Caco-2 (cell line): ENCODE data around the gene TGM6. TPM values are rescaled to one million over a fixed set of nuclear protein-coding genes. Genes with fewer than 3 reads are reported as not detected.
A peak's percentile ranks its signal among the peaks of the same experiment; 100 is the strongest.

Experiments
- BruUV-seq: library from RNA; stranded (reverse); fragments of 400-500 nt; replicated peaks from 2 replicates; lab custom pipeline; 2021; lab: Mats Ljungman, UMichigan
- CTCF ChIA-PET: fragments of 300-600 bp; sonication (Branson Sonifier 250); formaldehyde crosslinking; loops from one replicate; lab custom pipeline; 2022; ENCODE audit warnings: antibody characterized with exemption; lab: Charles Lee
- POLR2A ChIA-PET: fragments of 300-600 bp; sonication (Branson Sonifier 250); formaldehyde crosslinking; loops from one replicate; lab custom pipeline; 2022; ENCODE audit warnings: antibody characterized with exemption; lab: Charles Lee
- DNase-seq, 2 experiments: peaks; one replicate each; pipeline versions ENCODE4 v3.0.0 to v3.0.0-alpha.2; 2020 to 2022
- H3K27me3 ChIP-seq: replicated peaks from 2 replicates; pipeline ENCODE4 v1.6.0; 2011; ENCODE audit warnings: low read length; ENCODE audit not compliant: control insufficient read depth, insufficient read depth
- H3K36me3 ChIP-seq: 2 replicates; pipeline ENCODE4 v1.5.1; 2011; ENCODE audit warnings: low read length; ENCODE audit not compliant: control insufficient read depth, insufficient read depth
- H3K4me1 ChIP-seq: fragments of 250-450 bp; sonication (Bioruptor Pico); 2 replicates; pipeline ENCODE4 v1.5.1; 2020; ENCODE audit warnings: mild to moderate bottlenecking
- H3K4me3 ChIP-seq: 2 replicates; pipeline ENCODE4 v1.5.1; 2011; ENCODE audit warnings: low read depth, mild to moderate bottlenecking, control low read depth, low read length
- H3K9me3 ChIP-seq: fragments of 250-450 bp; sonication (Bioruptor Pico); 2 replicates; pipeline ENCODE4 v1.5.1; 2020; ENCODE audit warnings: mild to moderate bottlenecking, moderate library complexity
- H3K27ac Mint-ChIP-seq: one replicate; pipeline ENCODE4 v1.8.0; 2022; ENCODE audit warnings: mixed read lengths; ENCODE audit not compliant: unreplicated experiment
- H3K27me3 Mint-ChIP-seq: one replicate; pipeline ENCODE4 v1.8.0; 2022; ENCODE audit warnings: mixed read lengths; ENCODE audit not compliant: insufficient read depth, unreplicated experiment
- H3K36me3 Mint-ChIP-seq: one replicate; pipeline ENCODE4 v1.8.0; 2022; ENCODE audit warnings: mild to moderate bottlenecking, mixed read lengths; ENCODE audit not compliant: insufficient read depth, unreplicated experiment
- H3K4me1 Mint-ChIP-seq: one replicate; pipeline ENCODE4 v1.8.0; 2022; ENCODE audit warnings: low read depth, mixed read lengths; ENCODE audit not compliant: unreplicated experiment
- H3K4me3 Mint-ChIP-seq: one replicate; pipeline ENCODE4 v1.8.0; 2022; ENCODE audit warnings: mild to moderate bottlenecking, moderate library complexity, mixed read lengths; ENCODE audit not compliant: unreplicated experiment
- H3K9me3 Mint-ChIP-seq: one replicate; pipeline ENCODE4 v1.8.0; 2022; ENCODE audit warnings: mixed read lengths; ENCODE audit not compliant: unreplicated experiment
- CTCF ChIP-seq, 2 experiments: fragments of 200-600 bp in 1 of 2; IDR thresholded peaks; 1 replicate in 1 of 2; 2 replicates in 1 of 2; pipeline versions ENCODE4 v1.5.1 to v1.8.0; 2011 to 2022; ENCODE audit warnings: antibody characterized with exemption in 1 of 2, control low read depth in 1 of 2, inconsistent platforms in 1 of 2, low read depth in 1 of 2, low read length in 1 of 2, mild to moderate bottlenecking in 1 of 2, moderate library complexity in 1 of 2; ENCODE audit not compliant: insufficient read depth in 1 of 2, severe bottlenecking in 1 of 2, unreplicated experiment in 1 of 2
- intact Hi-C: fragments of 100-400 bp; cut with micrococcal nuclease; formaldehyde crosslinking; loops from one replicate; pipeline ENCODE4 v1.10.0; 2022; ENCODE audit not compliant: unreplicated experiment
- total RNA-seq: library from RNA; stranded (reverse); gene quantifications from 2 replicates; pipeline ENCODE4 v1.2.3, GENCODE V29; 2022

The TGM6 gene
- total RNA-seq, 1 experiment from 2014 or later: not detected

DNA sequence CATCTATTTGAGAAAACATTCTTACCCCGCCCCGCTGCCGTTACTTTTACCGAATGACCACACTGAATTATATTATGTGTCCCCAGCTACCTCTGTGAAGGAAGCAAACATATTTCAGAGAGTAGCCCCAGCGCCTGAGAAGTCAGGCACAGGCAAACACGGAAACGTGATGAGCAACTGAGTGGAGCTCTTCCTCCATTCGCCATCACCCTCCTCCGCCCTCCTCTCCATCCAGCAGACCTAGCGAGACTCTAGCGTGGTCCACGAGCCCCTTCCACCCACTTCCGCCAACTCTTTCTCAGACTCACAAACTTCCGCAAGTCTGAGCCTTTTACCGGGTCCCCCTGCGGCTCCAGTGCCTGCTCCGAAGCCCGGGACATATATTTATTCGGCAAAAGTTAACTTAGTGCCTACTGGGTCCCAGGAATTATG lies 89.3 kb downstream of the TGM6 start:
- H3K27me3 Mint-ChIP-seq: no peaks in the 10 kb centered on the region
- peak overlapping the region; percentile 73 for H3K4me3 ChIP-seq
- no peaks in the 10 kb centered on the region for H3K36me3 ChIP-seq
- intact Hi-C loops: loop anchor here (2.0 kb wide), 1 partner anchor 39 kb away; the partner anchor contains the start of gene ZNF343
- no peaks in the 10 kb centered on the region for H3K9me3 ChIP-seq
- H3K9me3 Mint-ChIP-seq: no peaks in the 10 kb centered on the region
- CTCF ChIA-PET: interaction anchor here (0.8 to 1.3 kb wide), 6 partner anchors 14 to 263 kb away, joined by 3 to 7 read pairs (median 6); no protein-coding TSS in a partner anchor
- no peak for TF ChIP-seq CTCF (IDR thresholded peaks at IDR 0.05; ENCODE audit: insufficient read depth in 1 of 2, low read depth in 1 of 2, low read length in 1 of 2, severe bottlenecking in 1 of 2, unreplicated experiment in 1 of 2)
- BruUV-seq: no TSS peak
- H3K27ac Mint-ChIP-seq: peak overlapping the region; percentile 99
- peak overlapping the region; percentile 79 for H3K4me3 Mint-ChIP-seq
- DNase-seq: peak; percentile 52 to 55
- peaks cover 59% of the 10 kb centered on the region for H3K36me3 Mint-ChIP-seq
- H3K4me1 Mint-ChIP-seq: peaks cover 14% of the 10 kb centered on the region
- H3K4me1 ChIP-seq: peaks cover 11% of the 10 kb centered on the region
- POLR2A ChIA-PET: interaction anchor here (0.6 to 1.7 kb wide), 9 partner anchors 10 to 1478 kb away, joined by 3 to 13 read pairs (median 6); partner anchors contain the start of genes IDH3B, NOP56 and ZNF343
- no peaks in the 10 kb centered on the region for H3K27me3 ChIP-seq

DNA sequence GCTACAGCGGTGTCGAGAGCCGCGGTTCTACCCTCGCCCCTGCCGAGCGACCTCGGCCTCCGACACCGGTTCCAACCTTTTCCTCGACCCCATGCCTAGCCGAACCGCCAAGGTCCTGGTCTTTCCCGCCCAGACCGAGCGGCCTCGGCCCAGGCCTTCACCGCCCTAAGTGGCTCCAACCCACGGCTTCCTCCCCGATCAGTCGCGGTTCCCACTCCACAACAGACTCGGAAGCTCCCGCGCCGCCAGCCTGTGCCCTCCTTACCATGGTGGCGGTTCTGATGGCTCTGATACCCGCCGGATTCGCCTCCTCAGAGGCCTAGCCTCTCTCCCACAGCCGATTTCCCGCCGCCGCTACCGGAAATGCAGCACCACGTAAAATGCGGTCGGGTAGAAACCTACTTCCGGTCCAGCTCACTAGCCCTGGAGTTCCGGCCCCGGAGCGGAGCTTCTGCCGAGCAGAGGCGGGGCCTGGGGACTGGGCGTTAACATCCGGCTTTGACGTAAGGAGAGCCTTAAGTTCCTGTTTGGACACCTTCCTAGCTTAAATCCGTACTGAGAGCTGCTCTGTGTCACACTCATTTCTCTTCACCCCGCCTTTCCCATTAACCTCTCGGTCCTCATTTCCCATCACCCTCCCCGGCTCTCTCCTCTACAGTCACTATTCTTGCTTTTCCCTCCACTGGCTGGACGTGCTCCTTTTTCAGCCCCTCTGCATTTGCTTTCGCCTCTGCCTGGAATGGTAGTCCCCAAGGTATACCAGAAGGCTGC lies 89.9 kb downstream of the TGM6 start, which contains the start of gene SNRPB:
SNRPB (minus strand) TSS at position 367 of the 771 bp plus-strand sequence; CDS start at position 268, 99 bp downstream.
- Histone ChIP-seq H3K27me3 (no peaks in the 10 kb centered on the region), H3K4me3 (peak within 1 kb of the TSS; percentile 73), H3K36me3 (no peaks in the 10 kb centered on the region), H3K4me1 (peaks cover 11% of the 10 kb centered on the region), H3K9me3 (no peaks in the 10 kb centered on the region)
- peak within 1 kb of the TSS; percentile 79 for H3K4me3 Mint-ChIP-seq
- BruUV-seq: TSS peak; percentile 46
- TF ChIP-seq CTCF (IDR thresholded peaks at IDR 0.05; ENCODE audit: insufficient read depth in 1 of 2, low read depth in 1 of 2, low read length in 1 of 2, severe bottlenecking in 1 of 2, unreplicated experiment in 1 of 2): no peak
- H3K4me1 Mint-ChIP-seq: peaks cover 14% of the 10 kb centered on the region
- ChIA-PET POLR2A (interaction anchor here (0.5 to 1.7 kb wide), 13 partner anchors 11 to 673 kb away, joined by 3 to 13 read pairs (median 5); partner anchors contain the start of genes IDH3B, NOP56 and ZNF343), CTCF (interaction anchor here (0.8 to 1.3 kb wide), 6 partner anchors 15 to 263 kb away, joined by 3 to 7 read pairs (median 6); no protein-coding TSS in a partner anchor)
- no peaks in the 10 kb centered on the region for H3K27me3 Mint-ChIP-seq
- peak; percentile 98 for DNase-seq
- H3K9me3 Mint-ChIP-seq: no peaks in the 10 kb centered on the region
- intact Hi-C loops: loop anchor here (2.0 kb wide), 1 partner anchor 38 kb away; the partner anchor contains the start of gene ZNF343
- peaks cover 53% of the 10 kb centered on the region for H3K36me3 Mint-ChIP-seq
- H3K27ac Mint-ChIP-seq: peak within 1 kb of the TSS; percentile 99

- ChIA-PET CTCF (interaction anchor here (0.7 kb wide), 1 partner anchor 36 kb away, joined by 3 read pairs; no protein-coding TSS in a partner anchor), POLR2A (no interaction called here)
- Histone ChIP-seq H3K9me3 (no peaks in the 10 kb centered on the region), H3K27me3 (no peaks in the 10 kb centered on the region), H3K4me1 (peaks cover 8% of the 10 kb centered on the region), H3K36me3 (no peaks in the 10 kb centered on the region), H3K4me3 (no peak overlapping the region)
- H3K27ac Mint-ChIP-seq: no peak overlapping the region
- TF ChIP-seq CTCF (IDR thresholded peaks at IDR 0.05; ENCODE audit: insufficient read depth in 1 of 2, low read depth in 1 of 2, low read length in 1 of 2, severe bottlenecking in 1 of 2, unreplicated experiment in 1 of 2): no peak
- H3K36me3 Mint-ChIP-seq: peaks cover 24% of the 10 kb centered on the region
- no peak for DNase-seq
- intact Hi-C loops: no loop called here
- H3K9me3 Mint-ChIP-seq: no peaks in the 10 kb centered on the region
- H3K27me3 Mint-ChIP-seq: no peaks in the 10 kb centered on the region
- BruUV-seq: no TSS peak
- peaks cover 6% of the 10 kb centered on the region for H3K4me1 Mint-ChIP-seq
- H3K4me3 Mint-ChIP-seq: no peak overlapping the region
Measured at GRCh38 chr20:2473516-2473915, 92.8 kb downstream of the TGM6 start.
